HG02840 (cell line): ENCODE measurements around the gene NDUFV1.
"Not testable (repeated sequence)": the region's sequence is repeated elsewhere in the genome, so short reads cannot be mapped to it uniquely, and the experiment has no call there.

ENCODE experiments used
- ATAC-seq: cut with Tn5 transposase; IDR thresholded peaks from one replicate; pipeline ENCODE4 v1.9.1; 2021; ENCODE audit warnings: mild to moderate bottlenecking, moderate library complexity, moderate number of reproducible peaks; ENCODE audit not compliant: unreplicated experiment, low FRiP score

The NDUFV1 gene

DNA sequence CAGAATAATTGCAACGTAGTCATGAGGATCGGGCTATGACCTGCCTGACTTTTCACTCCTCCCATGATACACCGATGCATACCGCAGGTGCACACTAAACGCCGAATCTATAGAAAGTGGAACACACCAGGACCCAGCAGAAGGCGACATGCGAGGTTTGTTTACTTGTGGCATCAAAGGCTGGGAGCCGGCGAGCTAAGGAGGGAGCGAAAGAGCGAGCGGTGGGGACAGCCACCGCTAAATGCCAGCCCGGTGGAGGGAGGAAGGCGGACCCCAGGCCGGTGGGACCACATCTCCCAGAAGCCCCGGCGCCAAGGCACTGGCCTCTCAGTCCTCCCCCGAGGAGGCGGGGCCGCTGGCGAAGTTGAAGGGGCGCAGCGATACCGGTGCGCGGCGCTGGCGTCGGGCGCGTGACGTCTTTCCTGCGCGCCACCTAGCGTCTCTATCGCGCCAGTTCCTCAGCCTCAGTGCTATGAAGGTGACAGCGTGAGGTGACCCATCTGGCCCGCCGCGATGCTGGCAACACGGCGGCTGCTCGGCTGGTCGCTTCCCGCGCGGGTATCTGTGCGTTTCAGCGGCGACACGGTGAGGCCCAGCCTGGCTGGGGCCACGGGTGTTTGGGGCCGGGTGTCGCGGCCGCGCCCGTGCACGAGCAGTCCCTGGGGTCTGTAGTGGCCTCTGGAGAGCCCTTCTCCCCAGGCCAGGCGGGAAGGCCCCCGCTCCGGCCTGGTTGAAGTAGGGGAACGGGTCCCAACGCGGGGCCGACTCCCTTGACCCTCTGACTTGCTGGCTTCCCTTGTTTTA lies at the start of gene NDUFV1:
Gene NDUFV1, plus strand, starts transcription at position 445 of the 804 bp plus-strand sequence. Its CDS starts 69 bp downstream, at position 514.
- peak; percentile 86 for ATAC-seq

DNA sequence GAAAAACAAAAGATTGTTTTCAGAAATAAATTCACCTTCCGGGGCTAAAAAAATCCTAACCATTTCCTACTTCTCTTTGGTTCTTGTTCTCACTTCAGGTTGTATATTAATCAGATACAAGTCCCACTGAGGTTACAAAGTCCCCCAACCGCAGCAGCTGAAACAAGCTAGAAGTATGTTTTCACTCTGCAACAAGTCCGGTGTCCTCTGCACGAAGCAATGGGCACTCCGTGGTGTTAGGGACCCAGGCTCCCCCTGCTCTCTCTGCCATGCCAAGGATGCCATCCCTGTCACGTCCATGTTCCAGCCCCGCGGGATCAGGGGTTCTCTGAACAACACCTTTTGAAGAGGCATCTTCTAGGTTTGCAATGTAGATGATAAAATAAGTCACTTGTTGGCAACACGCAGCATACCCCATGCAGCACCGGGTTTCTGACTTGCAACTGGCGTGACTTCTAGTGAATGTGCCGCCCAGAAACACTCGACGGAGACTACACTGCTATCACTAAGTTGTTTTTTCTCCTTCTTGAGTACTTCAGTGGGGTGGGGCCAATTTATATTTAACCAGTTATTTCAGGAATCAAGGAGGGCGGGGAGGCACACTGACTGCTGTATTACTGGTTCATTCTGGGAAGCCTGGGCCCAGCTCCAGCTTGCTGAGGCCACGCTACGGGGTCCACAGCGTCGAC lies 48.5 kb upstream of the NDUFV1 start:
- ATAC-seq: no peak

DNA sequence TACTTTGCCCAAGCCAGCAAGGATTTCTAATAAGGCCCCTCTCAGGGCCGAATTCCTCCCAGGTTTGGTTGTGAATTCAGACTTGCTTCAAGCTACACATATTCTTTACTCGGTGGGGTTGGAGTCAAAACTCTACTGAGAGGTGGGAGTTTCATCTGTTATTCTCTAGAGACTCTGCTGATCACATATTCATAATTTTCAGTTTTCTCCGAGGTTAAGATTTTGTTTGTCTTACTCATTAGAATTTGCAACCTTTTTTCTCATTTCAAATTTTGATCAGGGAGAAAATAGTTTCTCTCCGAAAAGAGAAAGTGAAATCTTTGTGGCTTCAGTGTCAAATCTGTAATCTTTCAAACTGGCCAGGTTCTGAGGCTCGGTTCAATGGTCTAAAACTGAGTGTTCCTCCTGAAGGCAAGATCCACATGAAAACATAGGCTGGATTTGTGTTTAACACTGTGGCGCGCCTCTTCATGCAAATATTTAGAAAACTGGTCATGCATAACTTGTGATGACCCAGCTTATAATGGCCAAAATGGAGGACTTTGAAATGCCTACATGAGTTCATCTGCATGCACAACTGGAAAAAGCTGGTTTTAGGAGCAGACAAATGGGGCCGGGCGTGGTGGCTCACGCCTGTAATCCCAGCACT lies 44.6 kb upstream of the NDUFV1 start:
- peak; percentile 55 for ATAC-seq

DNA sequence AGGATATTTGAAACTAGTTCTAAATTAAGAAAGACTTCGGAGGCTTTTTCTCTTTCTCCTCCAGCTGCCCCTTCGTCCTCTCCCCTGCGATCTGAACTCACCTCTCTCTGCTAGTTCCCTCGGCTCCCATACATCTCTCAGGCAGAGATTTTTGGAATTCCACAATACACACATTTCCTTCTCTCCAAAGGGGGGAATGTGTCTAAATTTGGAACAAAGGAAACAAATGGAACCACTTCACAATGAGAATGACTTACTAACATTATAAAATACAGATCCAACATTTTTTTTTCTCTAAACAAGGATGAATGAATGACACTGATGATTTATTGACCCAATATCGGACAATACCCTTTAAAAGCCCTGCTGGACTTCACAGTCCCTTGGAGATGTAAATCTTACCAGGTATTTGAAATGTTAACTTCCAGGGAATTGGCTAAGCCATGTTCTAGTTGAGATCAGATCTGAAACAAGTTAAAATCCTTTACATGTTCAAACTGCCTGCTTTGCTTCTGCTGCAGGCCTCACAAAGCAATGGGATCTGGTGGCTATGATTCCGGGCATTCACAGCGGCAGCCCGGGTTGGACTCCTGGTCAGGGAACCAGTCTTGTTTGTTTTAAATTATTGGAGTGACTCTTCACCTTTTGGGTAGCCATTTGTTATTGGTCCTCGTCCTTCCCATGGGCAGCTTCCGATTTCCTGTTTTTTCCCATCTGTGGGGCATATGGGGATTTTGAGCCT lies 43.6 kb upstream of the NDUFV1 start:
- ATAC-seq: no peak

DNA sequence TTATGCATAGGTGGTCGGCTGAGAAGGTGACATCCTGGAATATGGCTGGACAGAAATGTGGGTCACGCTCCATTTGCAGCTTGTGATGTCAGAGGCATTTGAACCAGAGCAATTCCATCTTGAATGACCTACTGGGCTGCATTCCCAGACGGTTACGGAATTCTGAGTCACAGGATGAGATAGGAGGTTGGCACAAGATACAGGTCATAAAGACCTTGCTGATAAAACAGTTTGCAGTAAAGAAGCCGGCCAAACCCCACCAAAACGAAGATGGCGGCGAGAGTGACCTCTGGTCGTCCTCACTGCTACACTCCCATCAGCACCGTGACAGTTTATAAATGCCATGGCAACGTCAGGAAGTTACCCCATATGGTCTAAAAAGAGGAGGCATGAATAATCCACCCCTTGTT lies 43.0 kb upstream of the NDUFV1 start:
- not testable (repeated sequence) for ATAC-seq

DNA sequence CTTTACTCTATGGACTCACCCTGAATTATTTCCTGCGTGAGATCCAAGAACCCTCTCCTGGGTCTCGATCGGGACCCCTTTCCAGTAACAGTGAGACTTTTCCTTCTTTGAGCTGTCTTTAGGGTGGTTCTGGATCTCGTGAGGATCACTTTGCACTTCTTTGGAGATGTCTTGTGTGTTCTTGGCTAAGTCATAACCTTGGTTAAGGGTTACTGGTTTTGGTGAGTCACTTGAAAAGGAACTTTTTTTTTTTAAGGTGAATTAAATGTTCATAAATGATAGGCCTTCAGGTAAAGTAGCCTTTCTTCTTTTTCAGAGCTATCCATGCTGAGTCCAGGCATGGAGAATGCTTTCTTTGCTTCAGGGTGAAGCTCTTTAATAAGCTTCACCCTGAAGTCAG lies 42.5 kb upstream of the NDUFV1 start:
- no peak for ATAC-seq

DNA sequence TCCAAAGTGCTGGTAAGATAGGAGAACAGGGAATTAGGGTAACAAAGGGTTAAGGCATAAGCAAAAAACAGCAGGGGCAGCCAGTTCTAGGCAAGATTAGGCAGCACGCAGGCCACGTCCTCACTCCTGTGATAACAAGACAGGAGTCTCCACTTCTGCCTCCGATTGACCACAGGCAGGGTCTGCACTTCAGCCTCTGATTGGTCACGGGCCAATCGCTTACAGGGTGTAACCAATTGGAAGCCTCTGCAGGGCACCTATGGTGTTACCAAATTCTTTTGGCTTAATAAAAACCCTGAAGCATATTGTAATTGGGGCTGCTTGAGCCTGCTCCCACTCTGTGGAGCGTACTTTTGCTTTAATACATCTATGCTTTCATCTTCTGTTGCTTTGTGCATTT lies 35.3 kb upstream of the NDUFV1 start:
- no peak for ATAC-seq

DNA sequence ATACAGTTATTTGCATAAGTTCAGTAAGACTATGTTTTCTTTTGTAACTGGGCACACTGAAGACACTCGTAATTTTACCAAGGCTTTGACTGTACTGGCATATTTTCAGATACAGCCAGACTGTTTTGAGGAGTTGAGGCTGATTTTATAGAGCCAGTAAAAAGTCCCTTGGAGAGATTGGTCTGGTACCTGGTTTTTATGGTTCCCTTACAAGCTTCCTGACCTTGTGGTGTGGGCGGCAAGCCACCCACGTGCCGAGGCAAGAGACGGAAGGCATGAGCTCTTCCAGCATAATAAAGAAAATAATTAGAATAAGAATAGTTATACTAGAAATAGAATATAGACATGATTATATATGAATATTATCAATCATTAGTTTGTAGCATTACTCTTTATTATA lies 34.4 kb upstream of the NDUFV1 start:
- no peak for ATAC-seq

DNA sequence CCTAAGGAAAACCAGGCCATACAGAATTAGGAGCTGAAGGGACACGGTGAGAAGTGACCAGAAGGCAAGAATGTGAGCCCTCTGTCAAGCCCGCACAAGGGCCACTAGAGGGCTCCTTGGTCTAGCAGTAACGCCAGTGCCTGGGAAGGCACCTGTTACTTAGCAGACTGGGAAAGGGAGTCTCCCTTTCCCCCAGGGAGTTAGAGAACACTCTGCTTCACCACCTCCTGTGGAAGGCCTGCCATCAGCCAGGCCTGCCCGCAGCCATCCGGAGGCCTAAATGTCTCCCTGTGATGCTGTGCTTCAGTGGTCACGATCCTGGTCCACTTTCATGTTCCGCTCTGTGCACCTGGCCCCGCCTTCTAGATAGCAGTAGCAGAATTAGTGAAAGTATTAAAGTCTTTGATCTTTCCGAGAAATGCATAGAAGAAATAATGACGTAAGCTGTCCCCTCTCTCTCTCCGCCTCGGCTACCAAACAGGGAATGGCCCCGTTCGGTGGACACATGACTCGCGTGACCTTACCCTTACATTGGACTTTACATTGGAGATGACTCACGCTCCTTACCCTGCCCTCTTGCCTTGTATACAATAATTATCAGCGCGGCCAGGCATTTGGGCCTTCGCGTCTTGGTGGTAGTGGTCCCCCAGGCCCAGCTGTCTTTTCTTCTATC lies 33.9 kb upstream of the NDUFV1 start:
- ATAC-seq: no peak

DNA sequence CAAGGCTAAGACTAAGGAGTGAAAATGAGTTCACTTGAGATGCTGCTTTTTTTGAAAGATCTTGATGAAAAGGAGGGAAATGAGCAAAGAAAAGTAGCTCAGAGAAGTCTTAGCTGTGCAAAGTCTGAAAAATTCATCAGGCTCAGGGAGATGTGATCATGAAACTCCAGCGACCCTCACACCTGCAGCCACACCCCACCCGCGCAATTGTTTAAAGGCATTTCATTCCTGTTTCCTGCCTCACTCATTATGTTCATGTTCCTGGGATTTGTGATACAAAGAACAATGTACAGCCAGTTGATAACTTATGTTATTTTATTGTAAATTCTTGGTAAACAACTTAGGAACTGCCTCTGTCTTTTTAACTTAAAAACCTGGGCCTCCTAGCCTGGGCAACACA lies 31.8 kb upstream of the NDUFV1 start:
- no peak for ATAC-seq

DNA sequence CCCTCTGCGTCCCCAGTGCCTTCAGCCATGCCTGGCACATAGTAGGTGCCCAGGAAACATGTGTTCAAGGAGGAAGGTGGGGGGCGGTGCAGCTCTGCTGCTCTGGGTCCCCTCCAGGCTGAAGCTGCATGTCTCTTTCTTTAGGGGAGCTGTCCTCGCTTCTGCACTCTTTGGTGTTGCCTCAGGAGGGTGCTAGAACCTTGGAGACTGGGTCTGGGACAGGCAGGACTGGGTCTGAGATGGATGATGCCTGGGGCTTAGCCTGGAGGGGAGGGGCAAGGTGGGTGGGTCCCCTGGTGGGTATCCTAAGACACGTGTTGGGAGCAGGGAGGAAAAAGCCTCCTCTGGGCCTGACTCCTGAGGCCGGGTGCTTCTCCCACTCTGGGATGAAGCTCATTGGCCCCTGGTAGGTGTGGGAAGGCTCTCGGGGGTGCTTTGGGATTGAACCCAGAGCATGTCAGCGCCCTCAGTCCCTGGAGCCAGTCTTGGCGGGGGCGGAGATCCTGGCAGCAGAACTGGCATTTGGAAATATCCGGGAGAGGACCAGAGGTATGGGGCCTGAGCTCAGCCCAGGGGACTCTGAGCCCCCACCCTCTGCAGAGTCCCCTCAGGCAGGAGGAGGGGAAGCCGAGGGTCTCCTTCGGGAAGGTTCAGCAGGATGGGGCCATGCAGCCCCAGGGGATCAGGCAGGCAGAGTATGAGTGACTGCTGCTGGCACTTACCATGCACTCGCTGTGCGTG lies 29.8 kb upstream of the NDUFV1 start:
- no peak for ATAC-seq

DNA sequence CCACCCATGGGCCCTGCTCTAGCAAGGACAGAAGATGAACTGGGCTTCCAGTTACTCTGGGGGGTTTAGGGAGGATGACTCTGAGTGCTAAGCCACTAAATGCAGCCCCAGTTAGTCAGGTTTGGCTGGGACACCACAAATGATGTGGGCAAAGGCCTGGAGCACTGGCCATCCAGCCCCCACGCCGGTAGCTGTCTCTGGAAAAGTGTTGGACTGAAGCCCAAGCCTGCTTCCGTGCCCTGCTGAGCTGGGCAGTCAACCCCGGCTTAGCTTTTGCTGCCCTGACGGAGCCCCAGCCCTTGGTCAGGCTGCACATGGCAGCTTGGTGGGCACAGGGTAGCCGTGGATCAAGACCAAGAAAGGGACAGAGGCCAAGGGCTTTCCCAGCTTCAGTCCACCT lies 28.8 kb upstream of the NDUFV1 start:
- ATAC-seq: no peak

DNA sequence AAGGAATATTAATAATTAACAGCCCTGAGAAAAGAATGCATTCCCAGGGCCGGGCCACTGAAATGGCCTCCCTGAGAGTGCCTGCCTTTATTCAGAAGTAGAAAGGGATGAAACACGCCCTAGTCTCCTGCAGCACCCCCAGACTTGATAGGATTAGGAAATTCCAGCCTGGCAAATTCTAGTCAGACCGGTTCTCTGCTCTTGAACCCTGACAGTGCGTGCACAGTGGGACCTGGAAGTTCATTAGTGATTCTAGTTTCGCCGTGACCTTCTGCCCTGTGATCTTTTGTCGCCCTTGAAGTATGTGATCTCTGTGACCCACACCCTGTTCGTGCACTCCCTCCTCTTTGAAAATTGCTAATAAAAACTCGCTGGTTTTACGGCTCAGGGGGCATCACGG lies 25.3 kb upstream of the NDUFV1 start:
- ATAC-seq: no peak

DNA sequence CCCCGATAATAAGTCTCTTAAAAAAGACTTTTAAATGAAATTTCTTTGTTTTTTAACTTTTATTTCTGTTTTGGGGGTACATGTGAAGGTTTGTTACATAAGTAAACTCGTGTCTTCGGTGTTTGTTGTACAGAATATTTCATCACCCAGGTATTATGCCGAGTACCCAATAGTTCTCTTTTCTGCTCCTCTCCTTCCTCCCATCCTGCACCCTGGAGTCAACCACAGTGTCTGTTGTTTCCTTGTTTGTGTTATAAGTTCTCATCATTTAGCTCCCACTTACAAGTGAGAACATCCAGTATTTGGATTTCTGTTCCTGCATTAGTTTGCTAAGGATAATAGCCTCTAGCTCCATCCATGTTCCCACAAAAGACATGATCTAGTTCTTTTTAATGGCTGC lies 24.7 kb upstream of the NDUFV1 start:
- ATAC-seq: no peak

DNA sequence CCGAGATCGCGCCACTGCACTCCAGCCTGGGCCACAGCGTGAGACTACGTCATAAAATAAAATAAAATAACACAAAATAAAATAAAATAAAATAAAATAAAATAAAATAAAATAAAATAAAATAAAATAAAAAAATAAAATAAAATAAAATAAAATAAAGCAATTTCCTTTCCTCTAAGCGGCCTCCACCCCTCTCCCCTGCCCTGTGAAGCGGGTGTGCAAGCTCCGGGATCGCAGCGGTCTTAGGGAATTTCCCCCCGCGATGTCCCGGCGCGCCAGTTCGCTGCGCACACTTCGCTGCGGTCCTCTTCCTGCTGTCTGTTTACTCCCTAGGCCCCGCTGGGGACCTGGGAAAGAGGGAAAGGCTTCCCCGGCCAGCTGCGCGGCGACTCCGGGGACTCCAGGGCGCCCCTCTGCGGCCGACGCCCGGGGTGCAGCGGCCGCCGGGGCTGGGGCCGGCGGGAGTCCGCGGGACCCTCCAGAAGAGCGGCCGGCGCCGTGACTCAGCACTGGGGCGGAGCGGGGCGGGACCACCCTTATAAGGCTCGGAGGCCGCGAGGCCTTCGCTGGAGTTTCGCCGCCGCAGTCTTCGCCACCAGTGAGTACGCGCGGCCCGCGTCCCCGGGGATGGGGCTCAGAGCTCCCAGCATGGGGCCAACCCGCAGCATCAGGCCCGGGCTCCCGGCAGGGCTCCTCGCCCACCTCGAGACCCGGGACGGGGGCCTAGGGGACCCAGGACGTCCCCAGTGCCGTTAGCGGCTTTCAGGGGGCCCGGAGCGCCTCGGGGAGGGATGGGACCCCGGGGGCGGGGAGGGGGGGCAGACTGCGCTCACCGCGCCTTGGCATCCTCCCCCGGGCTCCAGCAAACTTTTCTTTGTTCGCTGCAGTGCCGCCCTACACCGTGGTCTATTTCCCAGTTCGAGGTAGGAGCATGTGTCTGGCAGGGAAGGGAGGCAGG lies 23.2 kb upstream of the NDUFV1 start, which contains the start of gene GSTP1:
Gene GSTP1, plus strand, starts transcription at position 566 of the 958 bp plus-strand sequence. Its CDS starts 32 bp downstream, at position 598.
- ATAC-seq: peak; percentile 57

DNA sequence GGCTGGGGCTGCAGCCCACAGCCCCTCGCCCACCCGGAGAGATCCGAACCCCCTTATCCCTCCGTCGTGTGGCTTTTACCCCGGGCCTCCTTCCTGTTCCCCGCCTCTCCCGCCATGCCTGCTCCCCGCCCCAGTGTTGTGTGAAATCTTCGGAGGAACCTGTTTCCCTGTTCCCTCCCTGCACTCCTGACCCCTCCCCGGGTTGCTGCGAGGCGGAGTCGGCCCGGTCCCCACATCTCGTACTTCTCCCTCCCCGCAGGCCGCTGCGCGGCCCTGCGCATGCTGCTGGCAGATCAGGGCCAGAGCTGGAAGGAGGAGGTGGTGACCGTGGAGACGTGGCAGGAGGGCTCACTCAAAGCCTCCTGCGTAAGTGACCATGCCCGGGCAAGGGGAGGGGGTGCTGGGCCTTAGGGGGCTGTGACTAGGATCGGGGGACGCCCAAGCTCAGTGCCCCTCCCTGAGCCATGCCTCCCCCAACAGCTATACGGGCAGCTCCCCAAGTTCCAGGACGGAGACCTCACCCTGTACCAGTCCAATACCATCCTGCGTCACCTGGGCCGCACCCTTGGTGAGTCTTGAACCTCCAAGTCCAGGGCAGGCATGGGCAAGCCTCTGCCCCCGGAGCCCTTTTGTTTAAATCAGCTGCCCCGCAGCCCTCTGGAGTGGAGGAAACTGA lies 22.4 kb upstream of the NDUFV1 start:
- ATAC-seq: peak; percentile 16
